Right lobe of liver (tissue), 4 donors: Measurements from ENCODE around the gene KRT17.

Source experiments
- CTCF ChIP-seq, 4 donors: fragments of 200-600 bp in 3 of 4; fragments of 450-650 bp in 1 of 4; IDR thresholded peaks; one replicate each; pipeline versions ENCODE4 v1.5.1 to v1.8.0; 2016 to 2022; ENCODE audit warnings: antibody characterized with exemption in 4 of 4, mild to moderate bottlenecking in 2 of 4
- POLR2A ChIP-seq: fragments of 450-650 bp; IDR thresholded peaks from one replicate; pipeline ENCODE4 v1.6.1; 2017; ENCODE audit warnings: antibody characterized with exemption, mild to moderate bottlenecking
- donor health status: DM: no; HTN: no; CAD: no.
- donor health status: DM: no; HTN: no; CAD: no.
- donor health status: DM: no; HTN: yes; CAD: no.

- TF ChIP-seq CTCF (IDR thresholded peaks at IDR 0.05), result no peak
- TF ChIP-seq POLR2A, result no peak
Measured at GRCh38 chr17:41639492-41640473, 15.4 kb upstream of the KRT17 start.
